Activated T-helper 17 cell treated with anti-CD3 and anti-CD28 coated beads, Interleukin-2, amount 50 U/mL, for 72 hours (primary cell): ENCODE data around the gene PNLIPRP2. TPM values are rescaled to one million over a fixed set of nuclear protein-coding genes. Genes with fewer than 3 reads are reported as not detected.

Experiments
- ATAC-seq: fragments of 150-1000 bp; cut with Tn5 transposase; replicated peaks from 2 replicates; pipeline ENCODE4 v1.10.0; 2021; ENCODE audit warnings: mild to moderate bottlenecking, moderate library complexity
- H3K27ac Mint-ChIP-seq: one replicate; pipeline ENCODE4 v1.8.0; 2022; ENCODE audit warnings: mixed read lengths
- H3K27me3 Mint-ChIP-seq: one replicate; pipeline ENCODE4 v1.8.0; 2022; ENCODE audit warnings: mixed read lengths
- H3K36me3 Mint-ChIP-seq: one replicate; pipeline ENCODE4 v1.8.0; 2022; ENCODE audit warnings: low read depth, mild to moderate bottlenecking, mixed read lengths
- H3K4me1 Mint-ChIP-seq: one replicate; pipeline ENCODE4 v1.8.0; 2022; ENCODE audit warnings: mixed read lengths
- H3K4me3 Mint-ChIP-seq: one replicate; pipeline ENCODE4 v1.8.0; 2022; ENCODE audit warnings: mild to moderate bottlenecking, mixed read lengths
- H3K9me3 Mint-ChIP-seq: one replicate; pipeline ENCODE4 v1.8.0; 2022; ENCODE audit warnings: mixed read lengths
- total RNA-seq, 2 donors: library from RNA; stranded (reverse); gene quantifications; one replicate each; pipeline ENCODE4 v1.2.3, GENCODE V29; 2022

PNLIPRP2 gene
- total RNA-seq, 2 donors from 2014 or later: not detected

- no peak overlapping the region for H3K27ac Mint-ChIP-seq
Measured at GRCh38 chr10:116690356-116691322, 69.9 kb downstream of the PNLIPRP2 start.

GRCh38 chr10:116691635-116692034, 70.9 kb downstream of the PNLIPRP2 start:
- ATAC-seq: no peak
- Mint-ChIP-seq H3K9me3 (no peaks in the 10 kb centered on the region), H3K27me3 (peaks cover 26% of the 10 kb centered on the region), H3K4me1 (no peaks in the 10 kb centered on the region), H3K27ac (no peak overlapping the region), H3K36me3 (no peaks in the 10 kb centered on the region), H3K4me3 (no peak overlapping the region)

More at GRCh38 chr10:116690356-116691322, 69.9 kb downstream of the PNLIPRP2 start:
- Mint-ChIP-seq H3K9me3 (no peaks in the 10 kb centered on the region), H3K36me3 (no peaks in the 10 kb centered on the region), H3K4me1 (no peaks in the 10 kb centered on the region), H3K27me3 (peaks cover 19% of the 10 kb centered on the region), H3K4me3 (no peak overlapping the region)
- ATAC-seq: no peak

- no peak for ATAC-seq
- H3K27me3 Mint-ChIP-seq: peaks cover 27% of the 10 kb centered on the region
- no peaks in the 10 kb centered on the region for H3K9me3 Mint-ChIP-seq
- no peaks in the 10 kb centered on the region for H3K36me3 Mint-ChIP-seq
- no peaks in the 10 kb centered on the region for H3K4me1 Mint-ChIP-seq
- no peak overlapping the region for H3K27ac Mint-ChIP-seq
- no peak overlapping the region for H3K4me3 Mint-ChIP-seq
Measured at GRCh38 chr10:116692225-116692624, 71.5 kb downstream of the PNLIPRP2 start.

- Mint-ChIP-seq H3K36me3 (no peaks in the 10 kb centered on the region), H3K9me3 (no peaks in the 10 kb centered on the region), H3K4me3 (no peak overlapping the region), H3K27me3 (peaks cover 37% of the 10 kb centered on the region), H3K4me1 (no peaks in the 10 kb centered on the region), H3K27ac (no peak overlapping the region)
- no peak for ATAC-seq
Measured at GRCh38 chr10:116694243-116694926, 73.6 kb downstream of the PNLIPRP2 start.

Other genes starting within 250 kb of the PNLIPRP2 start
- gene PNLIPRP3, start 193.1 kb upstream of the PNLIPRP2 start, total RNA-seq: not detected
- gene PNLIP, start 75.0 kb upstream of the PNLIPRP2 start, total RNA-seq: not detected
- not detected for gene PNLIPRP1, start 30.0 kb upstream of the PNLIPRP2 start, total RNA-seq
- 1 to 10 TPM in 1 of 2 donors, under 1 TPM in 1; 0.22 to 1.1 TPM for gene HSPA12A, start 121.6 kb downstream of the PNLIPRP2 start, total RNA-seq
- gene ENO4, start 228.5 kb downstream of the PNLIPRP2 start, total RNA-seq: not detected